ENCODE results near the gene TAB3.
A peak's percentile ranks its signal among the peaks of the same experiment; 100 is the strongest.

TAB3 gene

DNA sequence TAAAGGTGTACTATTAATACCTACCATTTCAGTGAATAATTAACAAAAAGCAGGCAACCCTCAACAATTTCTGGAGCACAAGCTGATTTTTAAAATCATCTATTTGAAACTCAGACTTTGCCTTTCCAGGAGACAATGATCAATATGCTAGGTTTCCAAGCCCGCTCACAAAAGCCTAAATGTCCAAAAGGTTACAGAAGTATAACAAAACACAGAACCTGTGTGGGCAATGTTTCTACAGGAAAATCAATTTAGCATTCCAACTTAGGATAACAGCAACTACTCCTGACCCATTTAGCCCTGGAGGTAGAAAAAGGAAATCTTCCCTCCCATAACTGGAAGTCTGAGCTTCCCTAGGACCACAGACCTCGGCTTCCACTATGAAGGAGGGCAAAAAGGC lies 3.9 kb downstream of the TAB3 start:
- no peak for DNase-seq

DNA sequence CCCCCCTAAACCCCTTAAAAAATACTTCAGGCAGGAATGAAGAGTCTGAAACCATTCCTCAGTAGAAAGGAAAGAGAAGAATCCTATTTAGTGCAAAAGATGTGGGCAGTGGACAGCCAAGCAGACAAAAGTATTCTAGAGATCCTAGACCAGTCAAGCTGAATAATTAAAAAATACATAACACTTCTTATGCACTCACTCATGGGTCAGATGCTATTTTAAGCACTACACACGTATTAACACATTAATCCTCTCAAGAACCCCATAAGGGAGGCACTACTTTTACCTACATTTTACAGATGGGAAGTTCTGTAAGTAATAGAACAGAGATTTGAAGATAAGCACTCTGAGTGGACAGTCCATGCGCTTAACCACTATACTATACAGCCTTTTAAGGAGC lies 5.9 kb downstream of the TAB3 start:
- DNase-seq: no peak

DNA sequence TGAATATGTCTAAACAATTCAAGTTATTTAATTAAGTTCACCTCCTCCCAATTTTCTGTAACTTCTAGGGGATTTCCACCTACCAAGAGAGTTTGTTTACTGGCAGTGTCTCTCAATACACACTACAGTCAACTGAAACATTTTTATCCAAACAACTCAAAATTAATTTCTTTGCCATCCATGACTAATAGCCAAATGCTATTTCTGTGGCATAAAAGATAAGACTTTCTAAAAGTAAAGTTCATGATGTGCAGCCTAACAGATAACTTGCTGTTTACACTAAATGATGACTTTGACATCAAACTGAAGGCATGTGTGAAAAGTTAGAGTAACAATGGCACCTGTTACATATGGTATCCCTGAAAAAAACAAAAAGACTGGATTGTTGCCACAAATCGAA lies 7.3 kb downstream of the TAB3 start:
- DNase-seq: no peak

GRCh38 chrX:30881390-30881789 lies 7.7 kb downstream of the TAB3 start:
- DNase-seq: no peak

DNA sequence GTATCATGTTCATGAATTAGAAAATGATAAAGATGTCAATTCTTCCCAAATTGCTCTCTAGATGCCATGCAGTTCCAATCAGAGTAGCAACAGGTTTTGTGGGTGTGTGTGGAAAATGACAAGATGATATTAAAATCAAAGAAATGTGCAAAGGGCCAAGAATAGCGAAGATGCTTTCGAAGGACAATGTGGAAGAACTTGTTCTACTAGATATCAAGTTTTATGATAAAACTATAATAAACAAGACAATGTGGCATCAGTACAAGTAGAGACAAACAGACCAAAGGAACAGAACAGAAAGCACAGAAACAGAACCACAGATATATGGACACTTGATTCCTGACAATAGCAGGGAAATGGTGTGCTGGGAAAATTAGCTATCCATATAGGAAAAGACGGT lies 9.0 kb downstream of the TAB3 start:
- DNase-seq: no peak

GRCh38 chrX:30876367-30876766 lies 12.7 kb downstream of the TAB3 start:
- no peak for DNase-seq

DNA sequence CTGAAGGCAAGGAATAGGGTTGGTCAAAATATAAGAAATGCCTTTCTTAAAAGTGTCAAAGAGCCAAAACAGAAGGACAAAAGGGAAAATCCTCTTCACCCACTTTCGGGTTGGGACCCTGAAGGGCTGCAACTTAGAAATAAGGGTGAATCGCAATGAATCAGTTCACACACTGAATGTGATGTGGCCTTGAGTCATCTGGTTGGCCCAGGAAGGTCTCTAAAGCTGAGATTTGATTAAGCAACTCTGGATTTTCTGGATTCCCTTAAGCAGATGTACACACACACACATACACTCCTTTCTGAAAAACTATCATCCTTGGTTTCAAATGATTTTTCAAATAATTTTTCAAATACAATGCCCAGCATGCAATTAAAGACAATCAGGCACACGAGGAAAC lies 13.1 kb downstream of the TAB3 start:
- DNase-seq: peak; percentile 83

DNA sequence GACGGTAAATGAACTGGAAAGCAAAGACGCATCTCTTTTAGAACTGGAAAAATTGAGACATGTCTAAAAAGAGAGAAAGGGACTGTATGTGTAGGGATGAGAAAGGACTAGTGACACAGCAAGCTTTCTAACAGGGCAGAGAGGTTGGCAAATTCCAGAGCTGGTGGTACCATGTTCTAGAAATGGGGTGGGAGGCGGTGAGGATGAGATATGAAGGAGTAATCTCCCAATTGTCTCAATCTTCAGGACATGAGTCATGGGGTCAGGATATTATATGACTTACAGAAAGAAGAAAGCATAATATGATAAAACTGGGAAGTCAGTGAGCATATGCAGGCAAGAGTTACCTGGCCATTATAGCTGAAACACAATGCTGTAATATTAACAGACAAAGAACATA lies 14.2 kb downstream of the TAB3 start:
- no peak for DNase-seq

- no peak for DNase-seq
Measured at GRCh38 chrX:30870572-30870971, 18.5 kb downstream of the TAB3 start.

GRCh38 chrX:30865612-30866011 lies 23.4 kb downstream of the TAB3 start:
- DNase-seq: no peak

- no peak for DNase-seq
Measured at GRCh38 chrX:30865015-30865414, 24.0 kb downstream of the TAB3 start.

DNA sequence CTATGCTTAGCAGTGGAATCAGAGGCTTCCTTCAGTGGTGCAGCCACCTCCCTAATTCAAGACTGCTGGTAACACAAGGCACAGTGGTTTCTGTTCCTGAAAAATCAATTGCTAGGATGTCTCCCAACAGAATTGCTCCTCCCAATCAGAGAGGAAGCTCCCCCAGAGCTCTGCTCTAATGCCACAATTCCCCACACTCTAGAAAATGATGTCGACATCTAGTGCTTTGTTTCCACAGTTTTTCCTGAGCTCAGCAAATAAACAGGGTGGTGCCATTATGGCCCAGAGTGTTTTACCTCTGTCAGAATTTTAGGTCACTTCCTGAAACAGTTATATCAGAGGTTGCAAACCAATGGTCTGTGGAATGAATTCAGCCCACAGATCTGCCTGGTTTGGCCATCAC lies 24.7 kb downstream of the TAB3 start:
- no peak for DNase-seq

- DNase-seq: no peak
Measured at GRCh38 chrX:30863974-30864373, 25.1 kb downstream of the TAB3 start.

GRCh38 chrX:30858098-30858497 lies 31.0 kb downstream of the TAB3 start:
- no peak for DNase-seq

DNA sequence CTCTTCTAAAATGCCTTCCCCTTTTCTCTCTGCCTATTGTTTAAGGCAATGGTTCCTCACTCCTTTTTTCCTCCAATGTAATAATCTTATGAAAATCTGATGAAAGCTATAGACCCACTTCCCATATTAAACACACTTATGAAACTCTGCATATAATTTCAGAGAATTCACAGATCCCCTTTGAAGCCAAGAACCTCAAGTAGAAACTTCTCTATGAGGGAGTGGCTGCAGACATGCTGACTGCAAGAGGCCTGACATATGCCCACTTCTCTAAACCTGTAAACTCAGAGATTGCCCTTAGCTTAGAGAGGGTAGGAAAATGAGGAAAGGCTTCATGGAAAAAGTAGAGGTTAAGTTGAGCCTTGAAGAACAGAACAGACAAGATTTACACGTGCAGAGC lies 37.6 kb downstream of the TAB3 start:
- no peak for DNase-seq

DNA sequence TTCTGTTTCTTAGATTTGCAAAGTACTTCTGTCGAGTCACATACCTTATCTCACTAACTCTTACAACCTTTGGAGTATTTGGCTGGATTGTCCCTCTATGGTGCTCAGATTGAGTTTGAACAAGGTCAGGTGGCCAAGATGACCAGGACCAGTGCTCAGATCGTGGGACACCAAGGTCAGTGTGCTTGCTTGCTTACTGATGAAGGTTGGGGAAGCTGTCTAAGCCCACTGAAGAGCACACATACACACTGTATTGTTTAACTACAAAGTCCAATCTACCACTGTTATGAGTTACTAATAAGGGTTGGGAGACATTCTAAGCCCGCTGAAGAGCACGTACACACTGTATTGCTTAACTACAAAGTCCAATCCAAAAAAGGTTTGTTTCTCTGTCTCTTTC lies 53.7 kb downstream of the TAB3 start:
- DNase-seq: no peak

DNA sequence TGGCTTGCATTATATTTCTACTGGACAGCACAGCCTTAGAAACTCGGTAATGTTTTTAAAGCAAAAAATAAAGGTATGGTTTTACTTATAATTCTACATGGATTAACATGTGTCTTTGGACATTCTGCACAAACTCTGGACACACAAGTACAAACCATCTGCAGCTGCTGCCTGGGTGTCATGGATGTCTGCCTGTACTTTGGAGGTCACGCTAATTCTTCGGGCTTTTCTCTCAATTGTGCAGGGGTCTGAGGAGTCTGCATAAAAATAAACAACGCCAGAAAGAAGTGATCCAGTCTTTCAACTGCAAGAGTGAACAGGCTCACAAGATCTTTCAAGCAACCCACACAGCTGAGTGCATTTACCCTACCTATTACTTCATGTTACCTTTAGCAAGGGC lies 55.2 kb downstream of the TAB3 start:
- no peak for DNase-seq

GRCh38 chrX:30831082-30831481 lies 58.0 kb downstream of the TAB3 start:
- no peak for DNase-seq

- no peak for DNase-seq
Measured at GRCh38 chrX:30830326-30830943, 58.6 kb downstream of the TAB3 start.

- DNase-seq: no peak
Measured at GRCh38 chrX:30824275-30824674, 64.8 kb downstream of the TAB3 start.

DNA sequence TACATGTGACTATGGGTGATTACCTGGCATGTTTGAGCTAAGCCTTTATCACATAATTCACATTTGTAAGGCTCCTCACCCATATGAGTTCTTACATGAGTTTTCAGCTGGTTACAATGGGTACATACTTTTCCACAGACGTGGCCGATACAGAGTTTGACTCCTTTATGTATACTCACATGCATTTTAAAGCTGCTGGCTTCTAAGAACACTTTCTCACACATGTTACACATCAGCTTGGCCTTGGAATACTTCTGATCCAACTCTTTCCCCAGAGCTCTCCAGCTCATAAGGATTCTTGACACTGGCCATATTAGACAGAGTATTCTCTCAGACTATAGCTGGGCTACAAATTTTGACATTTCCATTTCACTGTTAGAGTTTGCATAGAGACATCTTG lies 66.3 kb downstream of the TAB3 start:
- DNase-seq: peak; percentile 49

DNA sequence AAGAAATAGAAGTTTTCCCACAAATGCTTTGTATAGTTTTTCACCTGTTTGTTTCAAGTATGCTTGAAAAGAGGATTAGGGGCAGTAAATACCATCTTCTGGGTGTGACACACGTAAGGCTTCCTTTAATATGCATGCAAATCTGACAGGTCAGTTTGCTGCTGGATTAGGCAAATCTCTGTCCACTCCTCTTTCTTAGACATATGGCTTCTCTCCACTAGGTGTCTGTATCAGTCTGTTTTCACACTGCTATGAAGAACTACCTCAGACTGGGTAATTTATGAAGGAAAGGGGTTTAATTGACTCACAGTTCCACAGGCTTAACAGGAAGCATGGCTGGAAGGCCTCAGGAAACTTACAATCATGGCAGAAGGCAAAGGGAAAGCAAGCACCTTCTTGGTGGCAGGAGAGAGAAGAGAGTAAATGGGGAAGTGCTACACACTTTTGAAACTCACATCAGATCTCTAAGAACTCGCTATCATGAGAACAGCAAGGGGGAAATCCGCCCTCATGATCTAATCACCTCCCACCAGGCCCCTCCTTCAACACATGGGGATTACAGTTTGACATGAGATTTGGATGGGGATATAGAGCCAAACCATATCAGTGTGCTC lies 66.9 kb downstream of the TAB3 start:
- DNase-seq: no peak

GRCh38 chrX:30821116-30821515 lies 67.9 kb downstream of the TAB3 start:
- no peak for DNase-seq

GRCh38 chrX:30819080-30819479 lies 70.0 kb downstream of the TAB3 start:
- DNase-seq: no peak

DNA sequence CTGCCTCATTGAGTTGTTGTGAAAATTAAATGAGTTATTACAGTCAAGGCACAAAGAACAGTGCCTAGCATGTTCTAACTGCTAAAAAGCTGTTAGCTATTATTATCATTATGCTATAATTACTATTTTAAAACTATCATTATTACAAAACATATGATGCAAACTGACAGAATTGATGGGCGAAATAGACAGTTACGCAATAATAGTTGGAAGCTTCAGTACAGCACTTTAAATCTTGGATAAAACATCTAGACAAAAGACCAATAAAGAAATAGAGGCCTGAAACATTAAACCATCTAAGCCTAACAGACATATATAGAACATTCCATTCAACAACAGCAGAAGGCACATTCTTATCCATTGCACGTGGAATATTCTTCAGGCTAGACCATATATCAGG lies 73.0 kb downstream of the TAB3 start:
- no peak for DNase-seq

Measured in fibroblast of skin of abdomen (primary cell).